ENCODE measurements around the gene TRIM68. TPM values are rescaled to one million over a fixed set of nuclear protein-coding genes. Genes with fewer than 3 reads are reported as not detected.
A peak's percentile ranks its signal among the peaks of the same experiment; 100 is the strongest.

TRIM68 gene
- total and polyA plus RNA-seq, 2 of the 13 experiments (the other 11 are each of a cell fraction or from before 2014, with no cell fraction given) = not detected

GRCh38 chr11:4607096-4607495 lies 935 bp downstream of the TRIM68 start:
- POLR2A ChIA-PET = no interaction called here
- no peaks in the 10 kb centered on the region for H3K36me3 ChIP-seq (replicated peaks in 1 of 2; ENCODE audit: control insufficient read depth in 1 of 2, insufficient read depth in 2 of 2, low read length in 2 of 2)
- no peak for DNase-seq (ENCODE audit: low spot score)
- in situ Hi-C loops (cut with HindIII; ENCODE audit: extremely low pct_ligation_motif_present, low pct_unique_long_range_greater_than_20kb) = no loop called here
- no peak for ATAC-seq
- H3K9ac ChIP-seq (ENCODE audit: insufficient read depth, low read depth, low read length) = no peak overlapping the region
- intact Hi-C loops (cut with micrococcal nuclease; ENCODE audit: unreplicated experiment) = no loop called here
- no TSS peak for BruUV-seq (replicated peaks)
- no peaks in the 10 kb centered on the region for H4K20me1 ChIP-seq (ENCODE audit: insufficient read depth, low read length)
- TF ChIP-seq CREB1 (IDR thresholded peaks at IDR 0.05) (peak; percentile 50), CREB1 (CRISPR knock-in tag; IDR thresholded peaks at IDR 0.05) (no peak), ZNF672 (CRISPR knock-in tag; IDR thresholded peaks at IDR 0.05) (no peak)
- no peak overlapping the region for H2AFZ ChIP-seq (ENCODE audit: low read length)
- no peak overlapping the region for H3K4me3 ChIP-seq (replicated peaks in 1 of 3; ENCODE audit: insufficient read depth in 1 of 3, low read depth in 2 of 3, low read length in 3 of 3)
- 48% methylated on average over 6 of the region's 6 CpGs for WGBS (ENCODE audit: low lambda C conversion rate)
- CTCF ChIA-PET (ENCODE audit: low intra/inter-chr PET ratio, low total read pairs) = no interaction called here
- no peak overlapping the region for H3K4me2 ChIP-seq (ENCODE audit: low read depth, low read length)
- no peak for FAIRE-seq
- peaks cover 0 to 26% of the 10 kb centered on the region in 2 experiments; a peak in 1 of 5 replicates for H3K27me3 ChIP-seq (ENCODE audit: control insufficient read depth in 1 of 2, insufficient read depth in 2 of 2, low read length in 2 of 2)
- H3K79me2 ChIP-seq (ENCODE audit: insufficient read depth, low read length) = no peaks in the 10 kb centered on the region
- no peak overlapping the region for H3K27ac ChIP-seq (ENCODE audit: extremely low read length, insufficient read depth, low read length)
- H3K4me1 ChIP-seq (ENCODE audit: insufficient read depth, low read length) = no peaks in the 10 kb centered on the region
- no peaks in the 10 kb centered on the region for H3K9me3 ChIP-seq (ENCODE audit: low read length)

GRCh38 chr11:4606231-4607015 lies 1.6 kb downstream of the TRIM68 start:
- Histone ChIP-seq H3K36me3 (replicated peaks in 1 of 2; ENCODE audit: control insufficient read depth in 1 of 2, insufficient read depth in 2 of 2, low read length in 2 of 2) (no peaks in the 10 kb centered on the region), H3K4me2 (ENCODE audit: low read depth, low read length) (no peak overlapping the region), H3K4me3 (replicated peaks in 1 of 3; ENCODE audit: insufficient read depth in 1 of 3, low read depth in 2 of 3, low read length in 3 of 3) (no peak overlapping the region), H3K4me1 (ENCODE audit: insufficient read depth, low read length) (no peaks in the 10 kb centered on the region), H4K20me1 (ENCODE audit: insufficient read depth, low read length) (no peaks in the 10 kb centered on the region), H3K27me3 (ENCODE audit: control insufficient read depth in 1 of 2, insufficient read depth in 2 of 2, low read length in 2 of 2) (peaks cover 0 to 32% of the 10 kb centered on the region in 2 experiments; a peak in 1 of 5 replicates), H3K9ac (ENCODE audit: insufficient read depth, low read depth, low read length) (no peak overlapping the region), H3K79me2 (ENCODE audit: insufficient read depth, low read length) (no peaks in the 10 kb centered on the region), H2AFZ (ENCODE audit: low read length) (no peak overlapping the region), H3K27ac (ENCODE audit: extremely low read length, insufficient read depth, low read length) (no peak overlapping the region), H3K9me3 (ENCODE audit: low read length) (no peaks in the 10 kb centered on the region)
- DNase-seq (ENCODE audit: low spot score) = no peak
- BruUV-seq (replicated peaks) = no TSS peak
- ATAC-seq = no peak
- in situ Hi-C loops (cut with HindIII; ENCODE audit: extremely low pct_ligation_motif_present, low pct_unique_long_range_greater_than_20kb) = no loop called here
- intact Hi-C loops (cut with micrococcal nuclease; ENCODE audit: unreplicated experiment) = no loop called here
- ChIA-PET POLR2A (no interaction called here), CTCF (ENCODE audit: low intra/inter-chr PET ratio, low total read pairs) (no interaction called here)
- 0% methylated on average over 1 of the region's 1 CpG for WGBS (ENCODE audit: low lambda C conversion rate)
- FAIRE-seq = no peak
- TF ChIP-seq ATAD3A (CRISPR knock-in tag; IDR thresholded peaks at IDR 0.05) (no peak), FOXC1 (CRISPR knock-in tag; IDR thresholded peaks at IDR 0.05; ENCODE audit: borderline replicate concordance) (no peak), ZNF446 (CRISPR knock-in tag; IDR thresholded peaks at IDR 0.05) (no peak), SMAD1 (CRISPR knock-in tag; IDR thresholded peaks at IDR 0.05; ENCODE audit: borderline replicate concordance, low read depth) (no peak), RBAK (CRISPR knock-in tag; IDR thresholded peaks at IDR 0.05) (no peak), ZNF296 (CRISPR knock-in tag; conservative IDR thresholded peaks at IDR 0.05) (no peak), KIAA2018 (CRISPR knock-in tag; IDR thresholded peaks at IDR 0.05; ENCODE audit: borderline replicate concordance) (no peak), SNRNP70 (IDR thresholded peaks at IDR 0.05; ENCODE audit: low read depth, low read length) (no peak)

All from HepG2 (cell line).